Nephron (organoid): ENCODE results near the gene MAST2.
"Not testable (repeated sequence)": the region's sequence is repeated elsewhere in the genome, so short reads cannot be mapped to it uniquely, and the experiment has no call there.

Experiments
- H3K27ac Mint-ChIP-seq, 3 experiments: 2 replicates each; pipeline ENCODE4 v1.8.0; 2020; ENCODE audit warnings: mixed read lengths in 3 of 3, mild to moderate bottlenecking in 2 of 3, moderate library complexity in 1 of 3
- H3K27me3 Mint-ChIP-seq: 2 replicates; pipeline ENCODE4 v1.8.0; 2021; ENCODE audit warnings: low read depth, mild to moderate bottlenecking, moderate library complexity, mixed read lengths
- H3K36me3 Mint-ChIP-seq: 2 replicates; pipeline ENCODE4 v1.8.0; 2020; ENCODE audit warnings: low read depth, mixed read lengths
- H3K4me1 Mint-ChIP-seq: 2 replicates; pipeline ENCODE4 v1.8.0; 2020; ENCODE audit warnings: mixed read lengths
- H3K4me3 Mint-ChIP-seq, 3 experiments: 2 replicates each; pipeline ENCODE4 v1.8.0; 2020; ENCODE audit warnings: mild to moderate bottlenecking in 3 of 3, mixed read lengths in 3 of 3, moderate library complexity in 2 of 3
- H3K9me3 Mint-ChIP-seq: 2 replicates; pipeline ENCODE4 v1.8.0; 2020; ENCODE audit warnings: mixed read lengths
- CTCF ChIP-seq, 3 experiments: fragments of 200-600 bp; sonication (generic); IDR thresholded peaks; one replicate each; pipeline ENCODE4 v1.5.0; 2021; ENCODE audit warnings: antibody characterized with exemption in 3 of 3; ENCODE audit not compliant: unreplicated experiment in 3 of 3

Gene MAST2

GRCh38 chr1:45850017-45850416 is 46.6 kb downstream of the MAST2 start:
- H3K27ac Mint-ChIP-seq, result no peak overlapping the region
- no peak for TF ChIP-seq CTCF (IDR thresholded peaks at IDR 0.05; ENCODE audit: unreplicated experiment in 3 of 3)
- no peaks in the 10 kb centered on the region for H3K4me1 Mint-ChIP-seq
- H3K36me3 Mint-ChIP-seq, result peaks cover 38% of the 10 kb centered on the region
- peaks cover 25% of the 10 kb centered on the region for H3K9me3 Mint-ChIP-seq
- no peak overlapping the region for H3K4me3 Mint-ChIP-seq
- no peaks in the 10 kb centered on the region for H3K27me3 Mint-ChIP-seq

- H3K4me3 Mint-ChIP-seq, result no peak overlapping the region
- no peak for TF ChIP-seq CTCF (IDR thresholded peaks at IDR 0.05; ENCODE audit: unreplicated experiment in 3 of 3)
Measured at GRCh38 chr1:45854724-45855123, 51.3 kb downstream of the MAST2 start.

GRCh38 chr1:45857101-45857700 is 53.8 kb downstream of the MAST2 start:
- Mint-ChIP-seq H3K36me3 (peaks cover 5% of the 10 kb centered on the region), H3K27ac (no peak overlapping the region), H3K27me3 (no peaks in the 10 kb centered on the region), H3K4me1 (peaks cover 10% of the 10 kb centered on the region), H3K9me3 (peaks cover 2% of the 10 kb centered on the region), H3K4me3 (no peak overlapping the region)
- TF ChIP-seq CTCF (IDR thresholded peaks at IDR 0.05; ENCODE audit: unreplicated experiment in 3 of 3), result no peak

More at GRCh38 chr1:45854724-45855123, 51.3 kb downstream of the MAST2 start:
- peaks cover 19% of the 10 kb centered on the region for H3K36me3 Mint-ChIP-seq
- no peak overlapping the region for H3K27ac Mint-ChIP-seq
- H3K27me3 Mint-ChIP-seq, result no peaks in the 10 kb centered on the region
- peaks cover 17% of the 10 kb centered on the region for H3K9me3 Mint-ChIP-seq
- H3K4me1 Mint-ChIP-seq, result no peaks in the 10 kb centered on the region

GRCh38 chr1:45857755-45858492 is 54.5 kb downstream of the MAST2 start:
- H3K36me3 Mint-ChIP-seq, H3K9me3 Mint-ChIP-seq, H3K4me3 Mint-ChIP-seq, H3K27me3 Mint-ChIP-seq, H3K27ac Mint-ChIP-seq: not testable (repeated sequence)
- H3K4me1 Mint-ChIP-seq, result peaks cover 14% of the 10 kb centered on the region

- TF ChIP-seq CTCF (IDR thresholded peaks at IDR 0.05; ENCODE audit: unreplicated experiment in 3 of 3), result no peak
- peak overlapping the region in 1 of 3 experiments; percentile 62 for H3K27ac Mint-ChIP-seq
- H3K9me3 Mint-ChIP-seq, result peaks cover 2% of the 10 kb centered on the region
- H3K4me3 Mint-ChIP-seq, result no peak overlapping the region
- peaks cover 5% of the 10 kb centered on the region for H3K36me3 Mint-ChIP-seq
- H3K27me3 Mint-ChIP-seq, result no peaks in the 10 kb centered on the region
- H3K4me1 Mint-ChIP-seq, result peaks cover 27% of the 10 kb centered on the region
Measured at GRCh38 chr1:45859221-45859620, 55.8 kb downstream of the MAST2 start.

GRCh38 chr1:45862008-45862407 is 58.6 kb downstream of the MAST2 start:
- TF ChIP-seq CTCF (IDR thresholded peaks at IDR 0.05; ENCODE audit: unreplicated experiment in 3 of 3), result no peak
- Mint-ChIP-seq H3K4me3 (no peak overlapping the region), H3K27me3 (no peaks in the 10 kb centered on the region), H3K4me1 (peaks cover 46% of the 10 kb centered on the region), H3K9me3 (peaks cover 2% of the 10 kb centered on the region), H3K36me3 (peaks cover 5% of the 10 kb centered on the region), H3K27ac (peak overlapping the region in 1 of 3 experiments; percentile 15)
